Measurements from ENCODE around the gene ANKRD17.
"Not testable (repeated sequence)": the region's sequence is repeated elsewhere in the genome, so short reads cannot be mapped to it uniquely, and the experiment has no call there.

The ANKRD17 gene, protein sequence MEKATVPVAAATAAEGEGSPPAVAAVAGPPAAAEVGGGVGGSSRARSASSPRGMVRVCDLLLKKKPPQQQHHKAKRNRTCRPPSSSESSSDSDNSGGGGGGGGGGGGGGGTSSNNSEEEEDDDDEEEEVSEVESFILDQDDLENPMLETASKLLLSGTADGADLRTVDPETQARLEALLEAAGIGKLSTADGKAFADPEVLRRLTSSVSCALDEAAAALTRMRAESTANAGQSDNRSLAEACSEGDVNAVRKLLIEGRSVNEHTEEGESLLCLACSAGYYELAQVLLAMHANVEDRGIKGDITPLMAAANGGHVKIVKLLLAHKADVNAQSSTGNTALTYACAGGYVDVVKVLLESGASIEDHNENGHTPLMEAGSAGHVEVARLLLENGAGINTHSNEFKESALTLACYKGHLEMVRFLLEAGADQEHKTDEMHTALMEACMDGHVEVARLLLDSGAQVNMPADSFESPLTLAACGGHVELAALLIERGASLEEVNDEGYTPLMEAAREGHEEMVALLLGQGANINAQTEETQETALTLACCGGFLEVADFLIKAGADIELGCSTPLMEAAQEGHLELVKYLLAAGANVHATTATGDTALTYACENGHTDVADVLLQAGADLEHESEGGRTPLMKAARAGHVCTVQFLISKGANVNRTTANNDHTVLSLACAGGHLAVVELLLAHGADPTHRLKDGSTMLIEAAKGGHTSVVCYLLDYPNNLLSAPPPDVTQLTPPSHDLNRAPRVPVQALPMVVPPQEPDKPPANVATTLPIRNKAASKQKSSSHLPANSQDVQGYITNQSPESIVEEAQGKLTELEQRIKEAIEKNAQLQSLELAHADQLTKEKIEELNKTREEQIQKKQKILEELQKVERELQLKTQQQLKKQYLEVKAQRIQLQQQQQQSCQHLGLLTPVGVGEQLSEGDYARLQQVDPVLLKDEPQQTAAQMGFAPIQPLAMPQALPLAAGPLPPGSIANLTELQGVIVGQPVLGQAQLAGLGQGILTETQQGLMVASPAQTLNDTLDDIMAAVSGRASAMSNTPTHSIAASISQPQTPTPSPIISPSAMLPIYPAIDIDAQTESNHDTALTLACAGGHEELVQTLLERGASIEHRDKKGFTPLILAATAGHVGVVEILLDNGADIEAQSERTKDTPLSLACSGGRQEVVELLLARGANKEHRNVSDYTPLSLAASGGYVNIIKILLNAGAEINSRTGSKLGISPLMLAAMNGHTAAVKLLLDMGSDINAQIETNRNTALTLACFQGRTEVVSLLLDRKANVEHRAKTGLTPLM (N-terminal part only)

DNA sequence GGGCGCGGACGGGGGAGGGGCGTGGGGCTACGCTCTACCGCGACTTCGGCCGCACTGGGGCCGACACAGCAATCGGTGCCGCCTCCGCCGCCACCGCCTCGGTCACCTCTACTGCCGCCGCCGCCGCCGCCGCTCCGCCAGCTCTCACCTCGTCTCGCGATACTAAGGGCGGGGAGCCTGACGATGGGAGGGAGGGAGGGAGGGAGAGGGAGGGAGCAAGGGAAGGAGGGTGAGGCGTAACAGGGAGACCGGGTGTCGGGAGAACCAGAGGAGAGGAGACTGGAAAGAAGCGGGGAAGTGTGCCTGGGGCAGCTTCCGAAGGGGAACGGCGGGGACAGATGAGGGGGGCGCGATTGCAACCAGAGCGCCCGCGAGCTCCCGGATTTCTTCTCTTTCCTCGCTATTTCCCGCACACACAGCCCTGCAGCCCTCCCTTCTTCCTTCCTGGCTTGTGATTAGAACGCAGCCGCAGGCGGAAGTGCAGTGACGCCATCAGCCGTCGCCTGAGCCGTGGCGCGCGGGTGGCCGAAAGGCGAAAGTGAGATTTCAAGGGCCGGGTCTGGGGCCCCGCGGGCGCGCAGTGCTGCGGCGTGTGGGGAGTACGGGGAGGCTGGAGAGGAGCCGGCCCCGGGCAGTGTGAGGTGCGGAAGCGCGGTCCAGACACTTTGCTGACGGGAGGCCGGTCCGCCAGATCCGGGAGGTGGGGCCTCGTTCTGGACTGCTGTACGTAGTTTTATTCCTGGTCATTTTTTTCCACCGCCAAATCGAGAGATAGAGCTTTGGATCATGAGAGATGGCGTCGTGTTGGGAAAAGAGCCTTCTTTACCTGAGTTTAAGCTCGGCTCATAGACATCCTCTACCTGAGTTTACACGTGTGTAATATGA lies at the start of gene ANKRD17:
Gene ANKRD17, minus strand, starts transcription at position 113 of the 885 bp plus-strand sequence. CDS start 130 bp downstream, outside the sequence.
- peak; percentile 77 to 85 for DNase-seq (ENCODE audit: low read depth in 2 of 2, low spot score in 1 of 2)

DNA sequence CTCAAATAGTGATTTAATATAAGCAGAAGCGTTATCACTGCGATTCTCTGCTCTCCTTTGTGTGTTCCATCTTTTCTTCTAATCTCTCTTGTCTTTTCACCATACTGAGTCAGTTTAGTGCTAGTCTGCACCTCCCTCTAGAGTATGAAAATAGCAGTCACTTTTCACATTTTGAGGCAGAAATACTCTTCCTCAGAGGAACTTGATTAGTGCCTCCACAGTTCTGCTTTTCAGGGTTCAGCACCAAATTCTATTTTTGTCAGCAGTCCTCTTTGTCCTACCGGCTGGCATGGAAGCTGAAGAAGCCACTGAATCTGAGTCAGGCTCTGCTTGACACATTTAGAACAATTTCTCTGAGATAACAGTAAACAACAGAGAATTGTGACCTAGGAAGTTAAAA lies 49.7 kb upstream of the ANKRD17 start:
- DNase-seq (ENCODE audit: low read depth in 2 of 2, low spot score in 1 of 2), result no peak

DNA sequence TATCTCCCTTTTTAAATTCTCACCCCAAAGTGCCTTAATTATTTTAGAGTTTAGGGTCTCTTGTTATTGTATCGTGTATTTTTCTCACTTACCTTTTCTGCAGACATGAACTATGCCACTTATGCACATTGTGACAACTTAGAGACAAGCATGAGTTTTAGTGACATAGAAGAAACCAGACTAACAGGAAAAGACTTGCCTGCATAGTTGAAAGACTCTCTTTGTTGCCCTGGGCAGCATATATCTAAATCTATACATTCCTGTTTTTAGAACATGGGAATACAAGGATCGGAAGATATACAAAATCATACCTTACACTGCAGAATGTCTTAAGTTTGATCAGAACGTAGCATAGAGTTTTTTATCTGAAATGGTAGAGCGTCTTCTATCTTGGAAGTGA lies 45.1 kb upstream of the ANKRD17 start:
- no peak for DNase-seq (ENCODE audit: low read depth in 2 of 2, low spot score in 1 of 2)

DNA sequence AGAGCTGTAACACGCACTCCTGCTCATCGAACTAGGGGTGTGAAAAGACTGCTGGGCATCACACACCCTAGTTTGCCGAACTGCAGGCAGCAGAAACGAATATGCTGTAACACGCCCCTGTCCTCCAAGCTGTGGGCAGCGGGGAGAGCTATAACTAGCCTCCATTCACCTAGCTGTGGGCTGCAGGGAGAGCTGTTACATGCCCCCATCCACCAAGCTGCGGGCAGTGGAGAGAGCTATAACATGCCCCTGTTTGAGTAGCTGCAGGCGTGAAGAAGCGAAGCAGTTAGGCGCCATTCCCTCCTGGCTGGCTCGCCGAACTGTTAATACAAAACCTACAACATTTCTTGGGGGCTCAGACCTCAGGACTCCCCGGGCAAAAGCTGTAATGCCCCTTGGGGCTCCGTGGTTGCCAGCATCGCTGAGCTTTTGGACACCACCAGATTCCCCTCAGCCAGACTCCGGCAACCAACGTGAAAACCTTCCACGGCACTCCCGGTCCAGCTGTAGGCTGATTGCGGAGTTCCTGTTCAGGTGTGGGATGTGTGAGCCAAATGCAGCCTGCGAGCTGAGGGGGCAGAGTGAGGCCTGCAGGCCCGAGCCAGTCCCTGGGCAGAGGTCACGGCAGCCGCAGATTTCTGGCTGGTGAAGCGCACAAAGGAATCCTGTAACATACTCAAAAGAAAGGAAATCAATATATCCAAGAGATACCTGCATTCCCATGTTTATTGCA lies 41.1 kb upstream of the ANKRD17 start:
- DNase-seq (ENCODE audit: low read depth in 2 of 2, low spot score in 1 of 2), result no peak

DNA sequence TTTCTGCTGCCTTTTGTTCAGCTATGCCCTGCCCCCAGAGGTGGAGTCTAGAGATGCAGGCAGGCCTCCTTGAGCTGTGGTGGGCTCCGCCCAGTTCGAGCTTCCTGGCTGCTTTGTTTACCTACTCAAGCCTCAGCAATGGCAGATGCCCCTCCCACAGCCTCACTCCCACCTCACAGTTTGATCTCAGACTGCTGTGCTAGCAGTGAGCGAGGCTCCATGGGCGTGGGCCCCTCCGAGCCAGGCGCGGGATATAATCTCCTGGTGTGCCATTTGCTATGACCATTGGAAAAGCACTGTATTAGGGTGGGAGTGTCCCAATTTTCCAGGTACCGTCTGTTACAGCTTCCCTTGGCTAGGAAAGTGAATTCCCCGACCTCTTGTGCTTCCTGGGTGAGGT lies 34.1 kb upstream of the ANKRD17 start:
- DNase-seq (ENCODE audit: low read depth in 2 of 2, low spot score in 1 of 2), result not testable (repeated sequence)

DNA sequence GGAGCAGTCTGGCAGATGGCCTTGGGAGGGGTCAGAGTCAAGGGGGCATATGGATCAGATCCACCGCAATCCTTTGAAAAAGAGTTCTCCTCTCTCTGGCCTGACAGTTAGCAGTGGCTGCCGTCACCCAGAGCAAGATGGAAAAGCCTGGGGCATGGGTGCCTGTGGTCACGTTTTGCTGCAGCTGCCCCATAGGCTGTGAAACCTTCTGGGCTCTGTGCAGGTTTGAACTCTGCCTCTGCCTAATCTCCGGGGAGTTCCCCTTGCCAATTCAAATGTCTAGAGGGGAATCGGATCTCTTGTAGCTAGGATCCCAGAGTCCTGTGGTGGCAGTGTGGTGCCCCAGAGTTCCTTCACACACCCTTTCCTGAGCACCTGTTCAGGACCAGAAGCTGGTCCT lies 23.4 kb upstream of the ANKRD17 start:
- DNase-seq (ENCODE audit: low read depth in 2 of 2, low spot score in 1 of 2), result no peak

DNA sequence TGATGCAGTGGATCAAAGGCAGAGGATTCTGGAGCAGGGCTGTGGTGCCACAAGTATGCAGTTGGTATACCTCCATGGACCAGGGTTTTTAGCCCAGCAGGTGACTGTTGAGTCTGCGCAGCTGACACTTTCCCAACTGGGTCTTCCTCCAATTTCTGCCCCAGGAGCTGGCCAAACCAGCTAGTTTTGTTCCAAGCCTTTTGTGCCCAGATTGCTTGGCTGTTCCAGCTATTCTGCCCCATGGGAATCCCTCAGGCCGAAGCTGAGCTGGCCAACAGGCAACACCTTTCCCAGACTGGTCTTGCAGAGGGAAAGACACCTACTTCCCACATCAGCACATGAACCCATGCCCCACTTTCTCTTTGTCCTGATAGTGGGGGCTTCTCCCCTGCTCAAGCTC lies 22.8 kb upstream of the ANKRD17 start:
- DNase-seq (ENCODE audit: low read depth in 2 of 2, low spot score in 1 of 2), result no peak

DNA sequence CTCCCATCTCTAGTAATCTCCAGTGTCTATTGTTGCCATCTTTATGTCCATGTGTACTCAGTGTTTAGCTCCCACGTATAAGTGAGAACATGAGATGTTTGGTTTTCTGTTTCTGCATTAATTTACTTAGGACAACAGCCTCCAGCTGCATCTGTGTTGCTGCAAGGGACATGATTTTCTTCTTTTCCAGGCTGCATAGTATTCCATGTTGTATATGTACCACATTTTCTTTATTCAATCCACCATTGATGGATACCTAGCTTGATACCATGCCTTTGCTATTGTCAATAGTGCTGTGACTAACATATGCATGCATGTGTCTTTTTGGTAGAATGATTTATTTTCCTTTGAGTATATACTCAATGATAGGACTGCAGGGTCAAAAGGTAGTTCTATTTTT lies 18.6 kb upstream of the ANKRD17 start:
- no peak for DNase-seq (ENCODE audit: low read depth in 2 of 2, low spot score in 1 of 2)

DNA sequence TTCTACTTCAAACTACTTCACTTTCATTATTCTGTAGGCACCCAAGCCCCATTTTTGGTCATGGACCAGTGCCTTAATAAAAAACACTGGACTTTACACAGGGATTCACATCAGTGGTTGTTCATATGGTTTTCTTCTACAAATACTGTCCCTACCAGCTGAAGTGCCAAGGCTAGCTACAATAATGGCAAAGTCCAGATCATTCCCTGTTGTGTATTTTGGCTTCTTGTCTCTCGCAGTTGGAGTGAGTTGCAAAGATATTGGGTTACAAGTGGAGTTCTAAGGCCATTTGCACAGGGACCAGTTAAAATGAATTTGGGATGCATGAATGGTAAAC lies 16.7 kb upstream of the ANKRD17 start:
- no peak for DNase-seq (ENCODE audit: low read depth in 2 of 2, low spot score in 1 of 2)

DNA sequence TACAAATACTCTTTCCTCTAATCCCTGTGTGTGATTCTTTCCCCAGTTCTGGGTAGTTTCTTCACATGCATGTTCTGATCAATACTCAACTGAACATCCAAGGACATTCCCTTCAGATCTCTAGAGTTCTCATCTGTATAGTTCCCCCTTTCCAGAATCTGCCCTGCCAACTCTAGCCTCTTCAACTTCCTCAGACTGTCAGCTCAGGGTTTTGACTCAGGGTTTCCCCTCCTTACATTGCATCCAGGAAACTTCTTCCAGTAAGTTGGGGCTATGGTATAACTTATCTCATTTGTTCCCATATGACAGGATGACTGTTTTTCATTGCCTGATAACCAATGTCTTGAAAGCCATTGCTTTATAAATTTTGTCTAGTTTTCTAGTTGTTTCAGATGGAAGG lies 14.2 kb upstream of the ANKRD17 start:
- no peak for DNase-seq (ENCODE audit: low read depth in 2 of 2, low spot score in 1 of 2)

DNA sequence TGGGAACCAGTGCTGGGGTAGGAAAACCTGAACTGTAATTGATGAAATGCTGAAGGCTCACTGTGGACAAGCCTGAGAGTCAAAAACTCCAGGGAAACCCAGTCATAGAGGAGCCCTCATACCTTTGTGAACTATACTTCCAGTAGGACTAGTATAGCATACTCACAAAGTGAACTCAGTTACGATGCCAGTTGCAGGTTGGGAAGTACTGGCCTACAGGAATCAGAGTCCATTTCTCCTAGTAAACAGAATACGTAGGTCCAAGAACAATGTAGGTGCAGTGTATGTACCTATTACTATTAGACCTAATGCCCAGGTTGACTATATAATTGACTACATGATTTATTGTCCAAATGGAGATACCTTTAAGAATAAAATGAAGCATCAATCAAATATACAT lies 8.5 kb upstream of the ANKRD17 start:
- no peak for DNase-seq (ENCODE audit: low read depth in 2 of 2, low spot score in 1 of 2)

DNA sequence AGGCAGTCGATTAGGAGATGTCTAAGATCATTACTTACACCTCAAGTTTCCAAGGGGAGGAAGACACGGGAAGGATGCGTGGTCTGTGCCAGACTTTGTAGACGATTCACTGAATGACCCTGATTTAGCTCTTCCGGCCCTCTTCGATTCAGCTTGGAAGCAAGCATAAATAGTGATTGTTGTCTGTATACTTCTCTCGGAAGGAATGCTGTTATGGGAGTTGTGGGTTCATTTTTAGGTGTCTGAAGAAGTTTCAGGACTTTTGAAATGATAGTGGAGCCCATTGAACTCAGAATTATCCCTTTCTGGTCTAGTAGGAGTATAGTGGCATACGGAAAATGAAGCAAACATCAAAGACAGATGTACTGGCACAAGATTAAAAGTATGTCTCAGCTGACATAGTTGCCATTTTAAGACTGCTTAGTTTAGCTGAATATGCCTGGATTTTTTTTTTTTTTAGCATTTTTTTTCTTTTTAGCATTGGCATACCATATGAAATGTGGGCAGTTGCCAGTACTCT lies 1.0 kb upstream of the ANKRD17 start:
- DNase-seq (ENCODE audit: low read depth in 2 of 2, low spot score in 1 of 2), result no peak

DNA sequence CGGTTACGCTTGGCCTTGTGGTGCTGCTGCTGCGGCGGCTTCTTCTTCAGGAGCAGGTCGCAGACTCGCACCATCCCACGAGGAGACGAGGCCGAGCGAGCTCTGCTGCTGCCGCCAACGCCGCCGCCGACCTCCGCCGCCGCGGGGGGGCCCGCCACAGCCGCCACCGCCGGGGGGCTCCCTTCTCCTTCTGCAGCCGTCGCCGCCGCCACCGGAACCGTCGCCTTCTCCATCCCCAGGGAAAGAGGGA lies 237 bp downstream of the ANKRD17 start:
- DNase-seq (ENCODE audit: low read depth in 2 of 2, low spot score in 1 of 2), result no peak

DNA sequence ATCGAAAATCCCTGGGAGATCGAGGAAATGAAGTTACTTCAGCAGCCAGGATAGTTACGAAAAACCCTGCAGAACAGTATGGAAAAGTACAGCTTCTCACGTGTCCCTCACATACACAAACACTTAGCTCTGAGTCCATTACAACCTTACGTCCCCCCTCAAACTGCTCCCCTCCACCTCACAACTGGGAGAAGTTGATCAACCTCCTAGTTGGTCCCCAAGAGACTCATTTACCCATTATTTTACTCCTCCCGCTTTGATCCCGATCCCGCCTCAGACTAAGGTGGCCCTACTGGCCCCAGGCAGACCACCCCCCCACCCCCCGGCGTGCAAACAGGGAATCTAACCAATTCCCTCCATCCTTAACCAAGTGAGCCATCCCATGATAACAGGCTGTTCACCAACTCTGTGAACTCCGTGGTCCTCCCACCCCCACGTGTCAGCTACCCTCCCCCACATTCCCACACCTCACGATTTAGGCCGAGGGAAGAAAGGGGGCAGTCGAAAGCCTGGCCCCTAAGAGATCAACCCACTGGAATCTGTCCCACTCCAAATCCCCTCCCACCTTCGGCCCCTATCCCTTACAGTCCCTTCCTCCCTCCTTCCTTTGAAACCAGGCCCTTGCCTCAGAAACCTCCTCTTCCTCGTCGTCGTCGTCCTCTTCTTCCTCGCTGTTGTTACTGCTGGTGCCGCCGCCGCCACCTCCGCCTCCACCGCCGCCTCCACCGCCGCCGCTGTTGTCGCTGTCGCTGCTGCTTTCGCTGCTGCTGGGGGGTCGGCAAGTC lies 755 bp downstream of the ANKRD17 start:
- peak in 1 of 2 donors; percentile 4 for DNase-seq (ENCODE audit: low read depth in 2 of 2, low spot score in 1 of 2)

DNA sequence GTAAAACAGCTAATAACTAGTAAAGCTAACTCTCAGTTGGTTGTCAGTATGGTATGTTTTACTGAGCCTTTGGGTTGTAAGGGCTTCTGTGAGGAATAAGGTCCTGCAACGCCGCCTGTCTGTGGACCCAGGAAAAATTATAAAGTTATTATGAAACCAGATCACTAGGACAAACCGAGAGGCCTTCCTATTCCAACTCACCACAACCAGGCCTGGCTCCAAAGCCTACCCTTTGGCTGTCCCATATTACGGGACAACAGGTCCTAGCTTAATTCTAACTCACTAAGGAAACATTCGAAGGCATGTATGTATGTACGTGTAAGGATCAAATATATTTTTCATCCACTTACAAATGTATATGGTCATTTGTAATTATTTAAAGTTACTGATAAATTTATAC lies 1.4 kb downstream of the ANKRD17 start:
- DNase-seq (ENCODE audit: low read depth in 2 of 2, low spot score in 1 of 2), result peak; percentile 14 to 36

DNA sequence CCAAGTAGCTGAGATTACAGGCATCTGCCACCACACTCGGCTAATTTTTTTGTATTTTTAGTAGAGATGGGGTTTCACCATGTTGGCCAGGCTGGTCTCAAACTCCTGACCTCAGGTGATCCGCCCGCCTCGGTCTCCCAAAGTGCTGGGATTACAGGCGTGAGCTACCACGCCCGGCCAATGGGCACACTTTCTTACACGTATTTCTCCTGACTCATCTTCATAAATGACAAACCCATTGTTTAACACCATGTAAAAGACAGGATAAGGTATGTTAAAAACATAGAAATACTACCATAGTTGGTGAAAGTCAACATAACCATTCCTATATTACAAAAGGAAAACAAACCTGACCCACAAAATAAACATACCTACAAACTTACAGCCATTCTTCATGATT lies 2.8 kb downstream of the ANKRD17 start:
- not testable (repeated sequence) for DNase-seq (ENCODE audit: low read depth in 2 of 2, low spot score in 1 of 2)

DNA sequence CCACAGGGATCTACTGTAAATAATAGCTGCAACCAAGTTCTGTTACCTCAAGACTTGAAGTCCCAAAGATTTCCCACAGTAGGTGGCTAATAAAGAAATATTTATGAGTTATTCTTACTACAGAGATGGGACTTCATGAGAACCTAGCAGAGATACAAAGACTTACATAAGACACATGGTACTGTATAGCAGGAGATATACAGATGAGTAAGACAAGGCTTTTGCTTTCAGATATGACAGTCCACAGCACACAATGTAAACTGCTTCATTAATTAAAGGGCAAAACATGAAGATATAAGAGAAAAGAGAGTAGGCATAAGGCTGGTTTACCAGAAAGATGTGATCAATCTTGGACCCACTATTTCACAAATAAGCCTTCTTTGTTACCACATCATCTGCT lies 6.6 kb downstream of the ANKRD17 start:
- DNase-seq (ENCODE audit: low read depth in 2 of 2, low spot score in 1 of 2), result no peak

DNA sequence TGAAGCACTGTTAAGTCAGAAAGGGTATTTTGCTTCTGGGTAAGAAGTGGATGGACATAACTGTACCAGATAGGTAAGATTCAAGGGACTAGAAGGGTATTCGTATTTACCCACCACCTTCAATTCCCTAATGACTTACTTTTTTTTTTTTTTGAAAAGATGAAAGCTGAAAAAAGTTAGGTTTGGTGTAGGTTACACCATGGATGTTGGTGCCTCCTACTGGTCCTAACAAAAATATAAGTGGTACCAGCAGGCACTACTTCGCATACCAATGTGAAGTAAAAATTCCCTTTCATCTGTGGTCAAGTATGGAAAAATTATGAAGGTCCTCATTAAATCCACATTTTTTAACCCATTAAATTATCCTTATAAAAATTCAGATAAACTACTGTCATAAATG lies 7.2 kb downstream of the ANKRD17 start:
- no peak for DNase-seq (ENCODE audit: low read depth in 2 of 2, low spot score in 1 of 2)

DNA sequence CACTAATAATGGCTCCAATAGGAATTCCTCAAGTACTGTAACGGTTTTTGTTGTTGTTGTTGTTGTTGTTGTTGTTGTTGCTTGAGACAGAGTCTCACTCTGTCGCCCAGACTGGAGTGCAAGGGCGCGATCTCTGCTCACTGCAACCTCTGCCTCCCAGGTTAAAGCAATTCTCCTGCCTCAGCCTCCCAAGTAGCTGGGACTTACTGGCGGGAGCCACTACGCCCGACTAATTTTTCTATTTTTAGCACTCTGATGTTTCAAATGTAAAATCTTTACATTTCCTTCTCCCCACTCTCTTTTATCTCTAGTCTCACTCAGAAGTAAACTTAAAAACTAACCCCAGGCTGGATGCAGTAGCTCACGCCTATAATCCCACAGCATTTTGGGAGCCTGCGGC lies 8.0 kb downstream of the ANKRD17 start:
- DNase-seq (ENCODE audit: low read depth in 2 of 2, low spot score in 1 of 2), result no peak

All from stimulated activated CD8-positive, alpha-beta memory T cell treated with anti-CD3 and anti-CD28 coated beads, Interleukin-4, amount 100 ng/mL, for 4 hours (primary cell).